Psoas muscle (tissue), 8 donors: Measurements from ENCODE around the gene FBLIM1. TPM values are rescaled to one million over a fixed set of nuclear protein-coding genes. Genes with fewer than 3 reads are reported as not detected.
A peak's percentile ranks its signal among the peaks of the same experiment; 100 is the strongest.

Experiments used
- ATAC-seq, 4 donors: fragments of 200-7000 bp; cut with Tn5 transposase; one replicate each; pipeline ENCODE4 v1.9.1; 2020; ENCODE audit warnings: moderate library complexity in 3 of 4, mild to moderate bottlenecking in 2 of 4
- DNase-seq, 2 donors: peaks; one replicate each; pipeline ENCODE4 v3.0.0-alpha.2; 2020
- H3K27ac ChIP-seq: fragments of 200-600 bp; one replicate; pipeline ENCODE4 v1.8.0; 2022
- H3K27me3 ChIP-seq, 3 donors: fragments of 200-600 bp in 1 of 3; one replicate each; pipeline versions ENCODE4 v1.6.1 to v1.8.0; 2013 to 2022; ENCODE audit warnings: low read length in 2 of 3, mild to moderate bottlenecking in 2 of 3, moderate library complexity in 1 of 3; ENCODE audit not compliant: insufficient read depth in 3 of 3
- H3K36me3 ChIP-seq, 2 donors: fragments of 200-600 bp in 1 of 2; one replicate each; pipeline versions ENCODE4 v1.6.1 to v1.8.0; 2013 to 2022; ENCODE audit warnings: low read depth in 1 of 2, mild to moderate bottlenecking in 1 of 2, moderate library complexity in 1 of 2; ENCODE audit not compliant: insufficient read depth in 1 of 2
- H3K4me1 ChIP-seq: fragments of 200-600 bp; one replicate; pipeline ENCODE4 v1.8.0; 2022
- H3K4me3 ChIP-seq: fragments of 200-600 bp; one replicate; pipeline ENCODE4 v1.8.0; 2022; ENCODE audit warnings: mild to moderate bottlenecking
- H3K9me3 ChIP-seq: fragments of 200-600 bp; one replicate; pipeline ENCODE4 v1.8.0; 2022
- WGBS, 3 donors: extraction: QIAGEN DNeasy Blood & Tissue Kit; methylation state at CpG; one replicate each; pipeline versions ENCODE4 v1.1.6 to v1.1.7; 2013; 5-methylcytosine and 5-hydroxymethylcytosine counted together
- intact Hi-C, 2 donors: fragments of 100-400 bp; cut with DNase I; formaldehyde crosslinking; loops; one replicate each; pipeline versions ENCODE4 v1.11.0 to v1.14.2; 2022
- polyA plus RNA-seq, 3 donors: library from polyadenylated mRNA; stranded (reverse); fragments of 200-250 nt; gene quantifications; one replicate each; pipeline ENCODE4 v1.2.3, GENCODE V29; 2013
- total RNA-seq, 4 donors: library from RNA; stranded (reverse); fragmentation: NEBNext Ultra II Directional in 2 of 4; extraction: Animal tissue kit (Norgen Biotek cat#: 25700) in 2 of 4; gene quantifications; one replicate each; pipeline versions ENCODE4 v1.2.1 to v1.2.4, GENCODE V29; 2021 to 2023
- TF ChIP-seq, protein P1 (sequence below): fragments of 200-600 bp; IDR thresholded peaks from one replicate; pipeline ENCODE4 v1.8.0; 2022; ENCODE audit warnings: antibody characterized with exemption
- donor health status: healthy with polysubstance abuse.
- donor health status: DM: no; HTN: no; CAD: no; lungs with moderate emphysema.
- donor health status: Bipolar disorder and iron deficiency.
- donor health status: healthy.
- donor health status: DM: yes; HTN: yes; CAD: no.
- donor health status: DM: no; HTN: no; CAD: no.
- donor health status: DM: no; HTN: no; CAD: no.
- donor health status: DM: yes; HTN: yes; CAD: no.

FBLIM1 gene
- total and polyA plus RNA-seq, 7 donors = 2.5 to 11.3 (median 2.9) TPM

GRCh38 chr1:15717418-15718125, 41.0 kb upstream of the FBLIM1 start:
- no peaks in the 10 kb centered on the region for H3K27me3 ChIP-seq
- no peak for DNase-seq
- WGBS, 3 donors = 47 to 62% (median 51%) methylated on average over 11 of the region's 11 CpGs
- H3K36me3 ChIP-seq = peaks cover 5 to 62% of the 10 kb centered on the region in 2 donors
- intact Hi-C loops = no loop called here
- peak in 1 of 4 donors; percentile 31 for ATAC-seq
- TF ChIP-seq, protein P1, sequence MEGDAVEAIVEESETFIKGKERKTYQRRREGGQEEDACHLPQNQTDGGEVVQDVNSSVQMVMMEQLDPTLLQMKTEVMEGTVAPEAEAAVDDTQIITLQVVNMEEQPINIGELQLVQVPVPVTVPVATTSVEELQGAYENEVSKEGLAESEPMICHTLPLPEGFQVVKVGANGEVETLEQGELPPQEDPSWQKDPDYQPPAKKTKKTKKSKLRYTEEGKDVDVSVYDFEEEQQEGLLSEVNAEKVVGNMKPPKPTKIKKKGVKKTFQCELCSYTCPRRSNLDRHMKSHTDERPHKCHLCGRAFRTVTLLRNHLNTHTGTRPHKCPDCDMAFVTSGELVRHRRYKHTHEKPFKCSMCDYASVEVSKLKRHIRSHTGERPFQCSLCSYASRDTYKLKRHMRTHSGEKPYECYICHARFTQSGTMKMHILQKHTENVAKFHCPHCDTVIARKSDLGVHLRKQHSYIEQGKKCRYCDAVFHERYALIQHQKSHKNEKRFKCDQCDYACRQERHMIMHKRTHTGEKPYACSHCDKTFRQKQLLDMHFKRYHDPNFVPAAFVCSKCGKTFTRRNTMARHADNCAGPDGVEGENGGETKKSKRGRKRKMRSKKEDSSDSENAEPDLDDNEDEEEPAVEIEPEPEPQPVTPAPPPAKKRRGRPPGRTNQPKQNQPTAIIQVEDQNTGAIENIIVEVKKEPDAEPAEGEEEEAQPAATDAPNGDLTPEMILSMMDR = no peak
- H3K4me1 ChIP-seq = peaks cover 69% of the 10 kb centered on the region
- no peak overlapping the region for H3K4me3 ChIP-seq
- peak overlapping the region; percentile 94 for H3K27ac ChIP-seq
- no peaks in the 10 kb centered on the region for H3K9me3 ChIP-seq

- Histone ChIP-seq H3K36me3 (peaks cover 5 to 69% of the 10 kb centered on the region in 2 donors), H3K27me3 (no peaks in the 10 kb centered on the region), H3K9me3 (no peaks in the 10 kb centered on the region), H3K27ac (peak overlapping the region; percentile 94), H3K4me3 (no peak overlapping the region), H3K4me1 (peaks cover 68% of the 10 kb centered on the region)
- intact Hi-C loops = no loop called here
- 31 to 37% (median 33%) methylated on average over 8 of the region's 8 CpGs for WGBS, 3 donors
- DNase-seq = peak; percentile 47 to 72
- peak; percentile 70 to 75 (median 74) for ATAC-seq
- TF ChIP-seq, protein P1 = no peak
These were observed 40.4 kb upstream of the FBLIM1 start for GRCh38 chr1:15718199-15718601.

DNA sequence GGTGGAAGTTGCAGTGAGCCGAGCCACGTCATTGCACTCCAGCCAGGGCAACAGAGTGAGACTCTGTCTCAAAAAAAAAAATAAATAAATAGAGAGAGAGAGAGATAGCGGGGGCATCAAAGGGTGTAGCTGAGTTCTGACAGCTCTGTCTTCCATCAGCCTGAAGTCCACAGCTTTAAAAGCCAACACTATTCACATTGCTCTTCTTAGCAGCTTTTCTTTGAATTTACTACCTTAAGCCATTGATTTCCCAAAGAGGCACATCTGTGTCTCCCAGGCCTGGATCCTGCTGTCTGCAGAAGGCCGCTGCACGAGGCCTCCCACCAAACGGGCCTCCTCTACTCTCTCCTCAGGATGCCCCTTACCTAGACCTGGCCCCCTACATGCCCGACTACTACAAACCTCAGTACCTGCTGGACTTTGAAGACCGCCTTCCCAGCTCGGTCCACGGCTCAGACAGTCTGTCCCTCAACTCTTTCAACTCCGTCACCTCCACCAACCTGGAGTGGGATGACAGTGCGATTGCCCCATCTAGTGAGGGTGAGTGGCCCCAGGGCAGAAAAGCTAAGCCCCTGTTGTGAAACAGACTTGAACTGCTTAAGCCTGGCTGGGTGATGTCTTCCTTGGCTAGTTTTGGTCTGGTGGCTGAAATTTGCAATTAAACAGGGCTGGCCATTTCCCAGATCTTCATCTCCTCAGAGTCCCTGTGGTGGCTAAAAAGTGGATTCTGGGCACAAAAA, 39.0 kb upstream of the FBLIM1 start:
- DNase-seq = no peak
- Histone ChIP-seq H3K4me1 (peaks cover 56% of the 10 kb centered on the region), H3K36me3 (peaks cover 5 to 82% of the 10 kb centered on the region in 2 donors), H3K4me3 (no peak overlapping the region), H3K27me3 (no peaks in the 10 kb centered on the region), H3K9me3 (no peaks in the 10 kb centered on the region), H3K27ac (peak overlapping the region; percentile 94)
- intact Hi-C loops = no loop called here
- ATAC-seq = no peak
- TF ChIP-seq, protein P1 = no peak
- 87 to 93% (median 93%) methylated on average over 12 of the region's 12 CpGs for WGBS, 3 donors

DNA sequence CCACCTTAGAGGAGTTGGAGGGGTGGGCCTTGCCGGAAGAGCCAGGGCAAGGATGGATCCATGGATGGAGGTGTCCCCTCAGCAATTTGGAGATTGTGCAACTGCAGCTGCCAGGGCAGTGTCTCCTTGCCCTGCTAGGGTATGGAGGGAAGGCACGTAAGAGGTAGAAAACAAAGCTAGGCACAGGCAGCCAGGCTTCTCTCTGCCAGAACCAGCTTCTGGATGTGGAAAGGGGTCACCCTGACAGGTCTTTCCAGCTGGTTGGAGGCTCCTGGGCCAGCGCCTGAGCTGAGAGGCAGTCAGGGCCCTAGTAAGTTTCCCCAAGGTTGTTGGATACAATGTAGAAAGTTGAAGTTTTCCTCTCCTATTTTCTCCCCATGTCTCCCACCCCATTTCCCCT, 37.7 kb upstream of the FBLIM1 start:
- H3K4me3 ChIP-seq = no peak overlapping the region
- ATAC-seq (peak in 2 of 4 donors; percentile 13 to 28), DNase-seq (peak in 1 of 2 donors; percentile 45)
- H3K36me3 ChIP-seq = peaks cover 5 to 94% of the 10 kb centered on the region in 2 donors
- WGBS, 3 donors = 50 to 64% (median 58%) methylated on average over 3 of the region's 3 CpGs
- intact Hi-C loops = no loop called here
- H3K27ac ChIP-seq = peak overlapping the region; percentile 58
- H3K9me3 ChIP-seq = no peaks in the 10 kb centered on the region
- TF ChIP-seq, protein P1 = no peak
- peaks cover 43% of the 10 kb centered on the region for H3K4me1 ChIP-seq
- H3K27me3 ChIP-seq = no peaks in the 10 kb centered on the region
